ENCODE measurements around the gene NDST1.

- TF ChIP-seq EZH2 (IDR thresholded peaks at IDR 0.05; ENCODE audit: insufficient read depth, poor library complexity, severe bottlenecking) (no peak), EZH2phosphoT487 (IDR thresholded peaks at IDR 0.05; ENCODE audit: insufficient read depth, low read depth) (no peak)
Measured at GRCh38 chr5:150579462-150580400, 71.8 kb downstream of the NDST1 start.

Measured in GM23248 (cell line).